Adrenal gland (tissue), 12 donors: ENCODE measurements around the gene CDC42EP1. TPM values are rescaled to one million over a fixed set of nuclear protein-coding genes. Genes with fewer than 3 reads are reported as not detected.
A peak's percentile ranks its signal among the peaks of the same experiment; 100 is the strongest.

ENCODE experiments used
- DNase-seq, 7 donors: peaks; one replicate each; pipeline ENCODE4 v3.0.0-alpha.2; 2019 to 2020
- H3K27ac ChIP-seq, 5 donors: fragments of 200-600 bp; sonication (generic) in 4 of 5; 1 replicate in 3 of 5; 2 replicates in 2 of 5; pipeline versions ENCODE4 v1.5.1 to v1.8.0; 2016 to 2020; ENCODE audit warnings: mild to moderate bottlenecking in 1 of 5
- H3K27me3 ChIP-seq: fragments of 200-600 bp; 2 replicates; pipeline ENCODE4 v1.8.0; 2021
- H3K36me3 ChIP-seq, 2 donors: fragments of 200-600 bp; replicated peaks in 1 of 2; 1 replicate in 1 of 2; 2 replicates in 1 of 2; pipeline versions ENCODE4 v1.5.1 to v1.8.0; 2018 to 2022
- H3K4me1 ChIP-seq, 2 donors: fragments of 200-600 bp; replicated peaks in 1 of 2; 1 replicate in 1 of 2; 2 replicates in 1 of 2; pipeline versions ENCODE4 v1.5.1 to v1.8.0; 2018 to 2021
- H3K4me3 ChIP-seq, 4 donors: fragments of 200-600 bp; sonication (generic) in 3 of 4; one replicate each; pipeline ENCODE4 v1.5.1; 2016 to 2018
- H3K9me3 ChIP-seq, 3 donors: fragments of 200-600 bp; sonication (generic) in 1 of 3; replicated peaks in 1 of 3; 1 replicate in 2 of 3; 2 replicates in 1 of 3; pipeline versions ENCODE4 v1.5.1 to v1.8.0; 2016 to 2021
- CTCF ChIP-seq, 6 experiments: fragments of 450-650 bp in 4 of 6; fragments of 200-600 bp in 2 of 6; sonication (generic) in 1 of 6; IDR thresholded peaks; 1 replicate in 5 of 6; 2 replicates in 1 of 6; pipeline versions ENCODE4 v1.5.1 to v1.8.0; 2016 to 2021; ENCODE audit warnings: antibody characterized with exemption in 6 of 6, mild to moderate bottlenecking in 2 of 6, moderate library complexity in 1 of 6
- POLR2A ChIP-seq, 2 donors: fragments of 450-650 bp; IDR thresholded peaks; one replicate each; pipeline ENCODE4 v1.6.1; 2017; ENCODE audit warnings: antibody characterized with exemption in 2 of 2, mild to moderate bottlenecking in 2 of 2, moderate library complexity in 1 of 2
- WGBS, 4 donors: extraction: QIAGEN DNeasy Blood & Tissue Kit in 2 of 4; methylation state at CpG; one replicate each; pipeline versions ENCODE4 v1.1.5 to v1.1.7; 2013 to 2017; 5-methylcytosine and 5-hydroxymethylcytosine counted together
- intact Hi-C, 2 donors: fragments of 100-400 bp; cut with DNase I; formaldehyde crosslinking; loops; one replicate each; pipeline versions ENCODE4 v1.14.1 to v1.15.0; 2022 to 2023
- polyA plus RNA-seq, 3 donors: library from polyadenylated mRNA; stranded (reverse); fragments of 200-250 nt in 2 of 3; fragments of 350-450 nt in 1 of 3; fragmentation: Illumina TruSeq in 1 of 3; extraction: RNeasy Lipid Tissue Mini Kit (QIAGEN cat#74804) in 1 of 3; gene quantifications; one replicate each; pipeline ENCODE4 v1.2.3, GENCODE V29; 2013 to 2014
- total RNA-seq, 9 donors: library from RNA; depleted of rRNA in 4 of 9; stranded (reverse); fragments of >200 nt in 4 of 9; fragments of 120-200 nt in 1 of 9; fragmentation: NEBNext Ultra II Directional in 1 of 9; extraction: Animal tissue kit (Norgen Biotek cat#: 25700) in 1 of 9; gene quantifications; one replicate each; pipeline versions ENCODE4 v1.1.0 to v1.2.4, GENCODE V29; 2013 to 2023
- donor health status: healthy with polysubstance abuse.
- donor health status: Bipolar disorder and iron deficiency.
- donor health status: DM: yes; HTN: yes; CAD: no.
- donor health status: DM: no; HTN: no; CAD: no.
- donor health status: DM: no; HTN: no; CAD: no.
- donor health status: DM: yes; HTN: yes; CAD: no.

The CDC42EP1 gene
- total and polyA plus RNA-seq, 12 donors, result 9.2 to 159 (median 92.8) TPM

DNA sequence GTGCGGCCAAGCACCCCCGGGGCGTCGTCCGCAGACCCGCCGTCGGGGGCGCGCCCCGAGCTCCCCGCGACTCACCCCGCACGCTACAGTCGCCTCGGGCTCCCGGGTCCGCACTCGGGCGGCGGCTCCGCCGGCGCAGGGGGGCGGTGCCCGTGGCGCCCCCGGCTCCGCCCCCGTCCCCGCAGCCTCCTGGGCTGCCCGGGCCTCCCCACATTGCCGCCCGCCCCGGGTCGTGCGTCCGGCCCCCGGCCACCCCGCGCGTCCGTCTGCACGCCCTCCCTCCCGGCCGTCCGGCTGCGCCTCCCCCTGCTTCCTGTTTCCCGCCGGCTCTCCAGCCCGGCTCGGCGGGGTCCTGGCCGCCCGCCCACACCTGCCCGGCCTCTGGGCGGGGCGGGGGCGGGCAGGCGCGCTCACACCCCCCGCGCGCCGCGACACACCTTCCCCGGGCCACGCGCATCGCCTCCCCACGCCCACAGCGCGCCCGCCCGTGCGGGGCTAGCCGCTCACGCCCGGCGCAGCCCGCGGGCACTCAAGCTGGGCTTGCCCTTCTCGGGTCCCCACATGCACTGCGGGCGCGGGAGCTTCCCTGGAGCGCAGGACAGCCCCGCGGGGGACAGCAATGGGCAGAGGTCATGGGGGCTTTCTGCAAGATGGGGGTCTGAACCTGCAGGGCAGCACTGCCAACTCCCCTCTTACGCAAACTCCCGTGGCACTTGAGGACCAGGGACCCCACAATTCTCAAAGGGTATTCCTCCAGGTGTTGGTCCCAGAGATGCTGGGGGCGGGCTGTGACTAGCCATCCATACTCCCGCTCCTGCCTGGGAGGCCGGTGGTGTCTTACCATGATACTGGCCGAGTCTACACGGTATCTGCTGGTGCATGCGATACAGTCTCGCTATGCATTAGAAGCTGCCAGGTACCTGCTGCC lies 40.7 kb upstream of the CDC42EP1 start, which contains the start of gene CARD10:
TSS of gene CARD10 (minus strand) at position 148 of the 928 bp plus-strand sequence. CDS start 215 bp downstream, outside the sequence.
- intact Hi-C loops, result no loop called here
- no peaks in the 10 kb centered on the region for H3K27me3 ChIP-seq
- DNase-seq, result peak in 1 of 7 donors; percentile 38
- H3K36me3 ChIP-seq, result no peaks in the 10 kb centered on the region
- no peaks in the 10 kb centered on the region for H3K9me3 ChIP-seq
- WGBS, 4 donors, result 5 to 67% (median 15%) methylated on average over 6 to 99 of the region's 99 CpGs
- H3K4me1 ChIP-seq, result peaks cover 5% of the 10 kb centered on the region in 2 donors
- TF ChIP-seq POLR2A (IDR thresholded peaks at IDR 0.05) (peak in 1 of 2 donors; percentile 15), CTCF (IDR thresholded peaks at IDR 0.05) (no peak)
- peak within 1 kb of the TSS in 3 of 5 donors; percentile 41 to 66 (median 42) for H3K27ac ChIP-seq
- H3K4me3 ChIP-seq, result peak within 1 kb of the TSS in 2 of 4 donors; percentile 18 to 86

DNA sequence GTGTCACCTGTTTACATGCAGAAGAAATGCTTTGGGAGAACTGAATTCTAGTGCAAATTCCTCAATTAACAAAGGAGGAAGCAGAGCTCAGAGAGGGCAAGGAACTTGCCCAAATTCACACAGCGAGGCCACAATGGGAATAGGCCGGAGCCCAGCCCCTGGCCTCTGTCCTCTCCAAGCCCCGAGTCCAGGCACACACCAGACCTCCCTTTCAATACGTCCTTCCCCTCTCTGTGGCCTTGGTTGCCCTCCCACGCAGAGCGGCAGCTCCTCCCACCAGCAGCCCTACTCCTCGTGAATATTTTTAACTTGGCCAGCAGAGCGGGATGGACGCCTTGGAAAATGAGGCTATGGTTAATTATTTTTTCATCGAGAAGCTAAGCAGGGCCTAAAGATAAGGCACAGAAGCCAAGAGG lies 39.5 kb upstream of the CDC42EP1 start:
- Histone ChIP-seq H3K36me3 (no peaks in the 10 kb centered on the region), H3K27me3 (no peaks in the 10 kb centered on the region), H3K27ac (no peak overlapping the region), H3K9me3 (no peaks in the 10 kb centered on the region), H3K4me1 (peaks cover 5 to 16% of the 10 kb centered on the region in 2 donors), H3K4me3 (no peak overlapping the region)
- intact Hi-C loops, result no loop called here
- 28 to 33% (median 31%) methylated on average over 10 of the region's 10 CpGs for WGBS, 4 donors
- TF ChIP-seq POLR2A (IDR thresholded peaks at IDR 0.05) (no peak), CTCF (IDR thresholded peaks at IDR 0.05) (no peak)
- DNase-seq, result no peak

- H3K36me3 ChIP-seq, result no peaks in the 10 kb centered on the region
- no peaks in the 10 kb centered on the region for H3K9me3 ChIP-seq
- no peak overlapping the region for H3K4me3 ChIP-seq
- intact Hi-C loops, result no loop called here
- no peaks in the 10 kb centered on the region for H3K27me3 ChIP-seq
- no peak for DNase-seq
- 77 to 91% (median 86%) methylated on average over 12 to 14 of the region's 14 CpGs for WGBS, 4 donors
- no peak overlapping the region for H3K27ac ChIP-seq
- peaks cover 7 to 21% of the 10 kb centered on the region in 2 donors for H3K4me1 ChIP-seq
- TF ChIP-seq CTCF (IDR thresholded peaks at IDR 0.05) (no peak), POLR2A (IDR thresholded peaks at IDR 0.05) (no peak)
Observed at GRCh38 chr22:37521236-37521739, 39.0 kb upstream of the CDC42EP1 start.

- Histone ChIP-seq H3K4me3 (no peak overlapping the region), H3K27me3 (no peaks in the 10 kb centered on the region), H3K36me3 (no peaks in the 10 kb centered on the region), H3K4me1 (peaks cover 10 to 21% of the 10 kb centered on the region in 2 donors), H3K9me3 (no peaks in the 10 kb centered on the region), H3K27ac (no peak overlapping the region)
- no peak for DNase-seq
- TF ChIP-seq CTCF (IDR thresholded peaks at IDR 0.05) (no peak), POLR2A (IDR thresholded peaks at IDR 0.05) (no peak)
- intact Hi-C loops, result no loop called here
- WGBS, 4 donors, result 92 to 96% (median 94%) methylated on average over 6 of the region's 6 CpGs
Observed at GRCh38 chr22:37522482-37522881, 37.8 kb upstream of the CDC42EP1 start.
